H9 (cell line): ENCODE data around the gene MBD5. TPM values are rescaled to one million over a fixed set of nuclear protein-coding genes. Genes with fewer than 3 reads are reported as not detected.

ENCODE experiments used
- DNase-seq: peaks from one replicate; pipeline ENCODE4 v3.0.0-alpha.2; 2017
- H2AFZ ChIP-seq: one replicate; pipeline ENCODE4 v1.6.1; 2013; ENCODE audit warnings: mild to moderate bottlenecking, low read length, control low read depth, moderate library complexity
- H2AK5ac ChIP-seq: 2 replicates; pipeline ENCODE4 v1.6.1; 2013; ENCODE audit warnings: low read length, control low read depth, mixed read lengths; ENCODE audit not compliant: insufficient read length
- H2BK120ac ChIP-seq: one replicate; pipeline ENCODE4 v1.6.1; 2013; ENCODE audit warnings: low read depth, mild to moderate bottlenecking, low read length, control low read depth, inconsistent platforms; ENCODE audit not compliant: poor library complexity, severe bottlenecking
- H2BK12ac ChIP-seq: 2 replicates; pipeline ENCODE4 v1.6.1; 2013; ENCODE audit warnings: low read length, control low read depth, mixed read lengths, low read depth; ENCODE audit not compliant: insufficient read length
- H2BK15ac ChIP-seq: 2 replicates; pipeline ENCODE4 v1.6.1; 2013; ENCODE audit warnings: low read depth, low read length, control low read depth
- H2BK20ac ChIP-seq: one replicate; pipeline ENCODE4 v1.6.1; 2013; ENCODE audit warnings: low read depth, mild to moderate bottlenecking, low read length, control low read depth, inconsistent platforms; ENCODE audit not compliant: poor library complexity, severe bottlenecking
- H2BK5ac ChIP-seq: 2 replicates; pipeline ENCODE4 v1.6.1; 2013; ENCODE audit warnings: low read length, control low read depth, mixed read lengths; ENCODE audit not compliant: insufficient read length
- H3K14ac ChIP-seq: 2 replicates; pipeline ENCODE4 v1.6.1; 2013; ENCODE audit warnings: low read length, control low read depth; ENCODE audit not compliant: insufficient read depth
- H3K18ac ChIP-seq: 2 replicates; pipeline ENCODE4 v1.6.1; 2013; ENCODE audit warnings: low read depth, mild to moderate bottlenecking, mixed read lengths, low read length, control low read depth; ENCODE audit not compliant: insufficient read length
- H3K23ac ChIP-seq: 2 replicates; pipeline ENCODE4 v1.6.1; 2013; ENCODE audit warnings: low read length, control low read depth, mixed read lengths, low read depth; ENCODE audit not compliant: insufficient read length
- H3K23me2 ChIP-seq: 2 replicates; pipeline ENCODE4 v1.6.1; 2013; ENCODE audit warnings: low read depth, mild to moderate bottlenecking, mixed read lengths, low read length, control low read depth; ENCODE audit not compliant: insufficient read length, poor library complexity, severe bottlenecking
- H3K27ac ChIP-seq: 2 replicates; pipeline ENCODE4 v1.5.1; 2013; ENCODE audit warnings: low read length, control low read depth, mixed read lengths, low read depth; ENCODE audit not compliant: insufficient read length
- H3K27me3 ChIP-seq: 2 replicates; pipeline ENCODE4 v1.6.1; 2013; ENCODE audit warnings: low read length, control low read depth, inconsistent platforms; ENCODE audit not compliant: insufficient read depth
- H3K4ac ChIP-seq: 2 replicates; pipeline ENCODE4 v1.6.1; 2013; ENCODE audit warnings: low read depth, mild to moderate bottlenecking, control low read depth, inconsistent platforms, low read length, moderate library complexity
- H3K4me1 ChIP-seq: 2 replicates; pipeline ENCODE4 v1.6.1; 2013; ENCODE audit warnings: low read length, control low read depth, inconsistent platforms; ENCODE audit not compliant: insufficient read depth
- H3K4me2 ChIP-seq: 2 replicates; pipeline ENCODE4 v1.6.1; 2013; ENCODE audit warnings: low read length, control low read depth, mixed read lengths; ENCODE audit not compliant: insufficient read length, insufficient read depth
- H3K56ac ChIP-seq: 2 replicates; pipeline ENCODE4 v1.6.1; 2013; ENCODE audit warnings: low read depth, mild to moderate bottlenecking, mixed read lengths, low read length, control low read depth; ENCODE audit not compliant: insufficient read length
- H3K79me1 ChIP-seq: 2 replicates; pipeline ENCODE4 v1.6.1; 2013; ENCODE audit warnings: low read depth, mild to moderate bottlenecking, moderate library complexity, low read length, control low read depth, inconsistent platforms; ENCODE audit not compliant: insufficient read depth, poor library complexity, severe bottlenecking
- H3K79me2 ChIP-seq: 2 replicates; pipeline ENCODE4 v1.6.1; 2013; ENCODE audit warnings: low read length, control low read depth, inconsistent platforms; ENCODE audit not compliant: insufficient read depth
- H3K9ac ChIP-seq: 2 replicates; pipeline ENCODE4 v1.6.1; 2013; ENCODE audit warnings: low read length, control low read depth, mixed read lengths; ENCODE audit not compliant: insufficient read length; ENCODE audit errors: extremely low read depth
- H3K9me3 ChIP-seq: one replicate; pipeline ENCODE4 v1.6.1; 2013; ENCODE audit warnings: low read depth, low read length, inconsistent platforms; ENCODE audit not compliant: control insufficient read depth
- H3T11ph ChIP-seq: one replicate; pipeline ENCODE4 v1.6.1; 2013; ENCODE audit warnings: mild to moderate bottlenecking, low read length, control low read depth, inconsistent platforms
- H4K20me1 ChIP-seq: one replicate; pipeline ENCODE4 v1.6.1; 2013; ENCODE audit not compliant: control insufficient read depth, insufficient read length, insufficient read depth
- H4K5ac ChIP-seq: 2 replicates; pipeline ENCODE4 v1.6.1; 2013; ENCODE audit warnings: low read depth, mild to moderate bottlenecking, mixed read lengths, low read length, control low read depth; ENCODE audit not compliant: insufficient read length
- H4K8ac ChIP-seq: replicated peaks from 2 replicates; pipeline ENCODE4 v1.6.1; 2013; ENCODE audit warnings: low read length, control low read depth, mixed read lengths, low read depth; ENCODE audit not compliant: insufficient read length
- H4K91ac ChIP-seq: 2 replicates; pipeline ENCODE4 v1.6.1; 2013; ENCODE audit warnings: low read depth, mild to moderate bottlenecking, moderate library complexity, mixed read lengths, low read length, control low read depth; ENCODE audit not compliant: insufficient read length
- H3K27ac Mint-ChIP-seq, 3 experiments: 2 replicates in 2 of 3; 3 replicates in 1 of 3; pipeline ENCODE4 v1.8.0; 2020 to 2021; ENCODE audit warnings: mixed read lengths in 3 of 3, mild to moderate bottlenecking in 1 of 3, moderate library complexity in 1 of 3
- H3K27me3 Mint-ChIP-seq: 2 replicates; pipeline ENCODE4 v1.8.0; 2021; ENCODE audit warnings: low read depth, mild to moderate bottlenecking, moderate library complexity, mixed read lengths
- H3K36me3 Mint-ChIP-seq, 3 experiments: 2 replicates in 2 of 3; 3 replicates in 1 of 3; pipeline ENCODE4 v1.8.0; 2020 to 2021; ENCODE audit warnings: low read depth in 3 of 3, mixed read lengths in 3 of 3; ENCODE audit not compliant: insufficient read depth in 1 of 3
- H3K4me1 Mint-ChIP-seq, 2 experiments: 2 replicates each; pipeline ENCODE4 v1.8.0; 2020; ENCODE audit warnings: mixed read lengths in 2 of 2
- H3K4me3 Mint-ChIP-seq, 2 experiments: 2 replicates in 1 of 2; 3 replicates in 1 of 2; pipeline ENCODE4 v1.8.0; 2020 to 2021; ENCODE audit warnings: mild to moderate bottlenecking in 2 of 2, mixed read lengths in 2 of 2, moderate library complexity in 1 of 2
- H3K9me3 Mint-ChIP-seq, 2 experiments: 2 replicates in 1 of 2; 3 replicates in 1 of 2; pipeline ENCODE4 v1.8.0; 2020; ENCODE audit warnings: mild to moderate bottlenecking in 2 of 2, mixed read lengths in 2 of 2, moderate library complexity in 1 of 2
- CTCF ChIP-seq: fragments of 200-600 bp; sonication (generic); conservative IDR thresholded peaks from 3 replicates; pipeline ENCODE4 v1.8.0; 2021; ENCODE audit warnings: antibody characterized with exemption, mild to moderate bottlenecking
- WGBS: extraction: QIAGEN DNeasy Blood & Tissue Kit; methylation state at CpG from one replicate; pipeline ENCODE4 v1.1.7; 2013; ENCODE audit warnings: missing lambda C conversion rate, low lambda C conversion rate, mixed read lengths; ENCODE audit not compliant: insufficient read length; ENCODE audit errors: extremely low coverage; 5-methylcytosine and 5-hydroxymethylcytosine counted together
- total RNA-seq: library from RNA; stranded (reverse); gene quantifications from 2 replicates; pipeline ENCODE4 v1.2.1, GENCODE V29; 2021

MBD5 gene
- total RNA-seq, 1 experiment from 2014 or later = 23.1 TPM

- Histone ChIP-seq H3K4ac (no peak overlapping the region), H3K9me3 (no peaks in the 10 kb centered on the region), H4K91ac (no peak overlapping the region), H3K23me2 (no peaks in the 10 kb centered on the region), H2BK12ac (no peak overlapping the region), H3K56ac (no peak overlapping the region), H3K79me1 (no peaks in the 10 kb centered on the region), H4K20me1 (no peaks in the 10 kb centered on the region), H2BK15ac (no peak overlapping the region), H3K4me1 (no peaks in the 10 kb centered on the region), H3K9ac (no peak overlapping the region), H2BK120ac (no peak overlapping the region), H2BK5ac (no peak overlapping the region), H2BK20ac (no peak overlapping the region), H2AK5ac (no peak overlapping the region), H4K8ac (no peak overlapping the region), H3T11ph (no peak overlapping the region), H3K79me2 (no peaks in the 10 kb centered on the region), H3K4me2 (no peak overlapping the region), H3K27ac (no peak overlapping the region), H2AFZ (no peak overlapping the region), H3K14ac (no peak overlapping the region), H3K18ac (no peak overlapping the region), H3K27me3 (no peaks in the 10 kb centered on the region), H3K23ac (no peak overlapping the region), H4K5ac (no peak overlapping the region)
- DNase-seq = no peak
- H3K9me3 Mint-ChIP-seq = peaks cover 14 to 21% of the 10 kb centered on the region in 2 experiments; a peak in 4 of 5 replicates
- peaks cover 15 to 21% (median 15%) of the 10 kb centered on the region in 3 experiments for H3K36me3 Mint-ChIP-seq
- no peak for TF ChIP-seq CTCF
- no peak overlapping the region for H3K27ac Mint-ChIP-seq
- no peak overlapping the region for H3K4me3 Mint-ChIP-seq
- peaks cover 10 to 16% of the 10 kb centered on the region in 2 experiments for H3K4me1 Mint-ChIP-seq
- WGBS = no CpG with 5 or more reads among the region's 6 CpGs
- no peaks in the 10 kb centered on the region for H3K27me3 Mint-ChIP-seq
Observed at GRCh38 chr2:148358375-148358774, 337.5 kb downstream of the MBD5 start.
